Effector memory CD4-positive, alpha-beta T cell (primary cell): ENCODE measurements around the gene EEFSEC.

Experiments
- DNase-seq, 3 donors: peaks; one replicate each; pipeline ENCODE4 v3.0.0-alpha.2; 2020
- H3K27ac ChIP-seq: 2 replicates; pipeline ENCODE4 v1.7.0; 2013; ENCODE audit warnings: mild to moderate bottlenecking, low read length, moderate library complexity; ENCODE audit not compliant: insufficient read depth, poor library complexity, severe bottlenecking
- H3K27me3 ChIP-seq: replicated peaks from 2 replicates; pipeline ENCODE4 v1.7.0; 2013; ENCODE audit warnings: mild to moderate bottlenecking, low read length; ENCODE audit not compliant: insufficient read depth, control insufficient read depth, poor library complexity, severe bottlenecking
- H3K36me3 ChIP-seq: 2 replicates; pipeline ENCODE4 v1.7.0; 2013; ENCODE audit warnings: mild to moderate bottlenecking, low read length, moderate library complexity; ENCODE audit not compliant: control insufficient read depth, insufficient read depth
- H3K4me1 ChIP-seq: 2 replicates; pipeline ENCODE4 v1.7.0; 2013; ENCODE audit warnings: low read length, mild to moderate bottlenecking; ENCODE audit not compliant: control insufficient read depth, insufficient read depth, poor library complexity, severe bottlenecking
- H3K4me3 ChIP-seq: 2 replicates; pipeline ENCODE4 v1.7.0; 2013; ENCODE audit warnings: low read length, low read depth, mild to moderate bottlenecking; ENCODE audit not compliant: insufficient read depth, poor library complexity, severe bottlenecking
- H3K9me3 ChIP-seq: 2 replicates; pipeline ENCODE4 v1.7.0; 2013; ENCODE audit warnings: mild to moderate bottlenecking, low read length, moderate library complexity; ENCODE audit not compliant: control insufficient read depth

Gene EEFSEC

DNA sequence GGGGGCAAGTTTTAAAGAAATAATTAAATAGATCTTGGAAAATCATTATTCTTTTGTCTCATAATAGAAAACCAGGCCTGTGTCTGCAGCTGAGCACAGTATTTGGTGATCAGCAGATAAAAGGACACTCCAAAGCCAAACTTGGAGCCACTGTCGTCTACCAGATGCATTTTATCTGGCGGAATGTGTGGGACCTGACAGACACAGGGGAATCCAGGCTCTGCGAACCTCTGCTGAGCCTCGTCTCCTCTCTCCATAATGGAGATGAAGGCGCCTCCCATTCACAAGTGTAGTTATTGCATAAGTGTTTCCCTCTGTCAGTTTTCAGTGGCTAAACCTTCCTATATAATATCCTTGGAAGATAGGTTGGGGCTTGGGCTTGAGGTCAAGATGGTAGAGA lies 42.1 kb downstream of the EEFSEC start:
- no peak overlapping the region for H3K4me3 ChIP-seq
- H3K9me3 ChIP-seq, result no peaks in the 10 kb centered on the region
- no peaks in the 10 kb centered on the region for H3K36me3 ChIP-seq
- H3K27me3 ChIP-seq, result no peaks in the 10 kb centered on the region
- H3K4me1 ChIP-seq, result no peaks in the 10 kb centered on the region
- no peak overlapping the region for H3K27ac ChIP-seq
- DNase-seq, result no peak

DNA sequence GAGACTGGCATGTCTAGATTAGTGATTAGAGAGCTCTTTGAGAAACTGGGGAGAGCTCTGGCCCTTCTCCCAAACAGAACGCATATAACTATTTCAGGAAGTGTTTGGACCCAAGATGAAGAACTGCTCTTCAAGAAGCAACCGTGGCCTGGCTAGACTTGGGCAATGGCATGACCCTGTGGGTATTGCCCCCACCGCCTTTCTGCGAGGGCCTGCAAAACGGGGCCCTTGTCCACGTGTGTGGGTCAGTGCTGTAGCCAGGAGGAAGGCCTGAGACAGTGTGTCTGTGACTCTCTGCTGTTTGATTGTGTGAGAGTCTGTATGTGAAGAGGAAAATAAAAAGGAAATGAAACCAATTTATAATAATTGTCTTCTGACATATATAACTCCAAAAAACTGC lies 42.5 kb downstream of the EEFSEC start:
- no peak overlapping the region for H3K27ac ChIP-seq
- H3K4me3 ChIP-seq, result no peak overlapping the region
- DNase-seq, result no peak
- no peaks in the 10 kb centered on the region for H3K9me3 ChIP-seq
- H3K27me3 ChIP-seq, result no peaks in the 10 kb centered on the region
- H3K4me1 ChIP-seq, result no peaks in the 10 kb centered on the region
- no peaks in the 10 kb centered on the region for H3K36me3 ChIP-seq

- Histone ChIP-seq H3K4me3 (no peak overlapping the region), H3K27me3 (no peaks in the 10 kb centered on the region), H3K4me1 (no peaks in the 10 kb centered on the region), H3K36me3 (no peaks in the 10 kb centered on the region), H3K27ac (no peak overlapping the region), H3K9me3 (no peaks in the 10 kb centered on the region)
- DNase-seq, result no peak
Observed at GRCh38 chr3:128196647-128197046, 43.4 kb downstream of the EEFSEC start.

DNA sequence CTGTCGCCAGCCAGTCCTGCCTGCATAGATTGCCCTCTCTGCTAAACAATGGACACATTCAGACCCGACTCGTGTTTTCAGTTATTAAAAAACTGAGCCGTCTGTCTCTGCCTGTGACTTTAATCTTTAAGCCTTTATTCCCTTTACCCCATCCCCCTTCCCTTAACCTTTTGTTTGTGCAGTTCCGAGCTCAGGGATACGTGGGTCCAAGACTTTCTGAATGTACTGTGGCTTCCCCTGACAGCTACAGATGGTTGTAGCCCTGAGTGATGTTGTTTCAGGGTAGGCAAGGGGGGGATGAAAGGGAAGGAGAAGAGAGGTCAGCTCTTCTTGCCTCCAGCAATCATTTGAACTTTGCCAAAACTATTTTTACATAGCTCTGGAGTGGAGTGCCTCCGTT lies 44.6 kb downstream of the EEFSEC start:
- no peaks in the 10 kb centered on the region for H3K27me3 ChIP-seq
- H3K27ac ChIP-seq, result no peak overlapping the region
- no peaks in the 10 kb centered on the region for H3K36me3 ChIP-seq
- DNase-seq, result no peak
- H3K4me3 ChIP-seq, result no peak overlapping the region
- no peaks in the 10 kb centered on the region for H3K4me1 ChIP-seq
- no peaks in the 10 kb centered on the region for H3K9me3 ChIP-seq

DNA sequence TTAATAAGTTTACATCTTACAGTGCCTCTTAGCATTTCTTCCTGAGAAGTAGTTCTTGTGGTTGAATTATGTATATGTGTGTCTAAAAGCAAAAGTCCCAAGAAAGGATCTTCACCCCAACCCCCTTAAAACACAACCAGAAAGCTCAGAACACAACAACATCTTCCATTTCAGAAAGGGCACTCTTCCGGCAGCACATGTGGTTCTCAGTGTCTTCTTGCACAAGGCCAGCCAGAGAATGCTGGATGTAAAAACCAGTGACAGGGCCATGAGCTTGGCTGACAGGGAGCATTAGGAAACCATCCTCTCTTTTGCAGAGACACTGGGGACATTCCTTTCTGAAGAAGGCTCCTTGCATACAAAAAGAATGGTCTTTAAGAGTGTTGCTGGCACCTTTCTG lies 45.0 kb downstream of the EEFSEC start:
- H3K9me3 ChIP-seq, result no peaks in the 10 kb centered on the region
- no peaks in the 10 kb centered on the region for H3K36me3 ChIP-seq
- no peaks in the 10 kb centered on the region for H3K27me3 ChIP-seq
- no peak overlapping the region for H3K4me3 ChIP-seq
- no peak overlapping the region for H3K27ac ChIP-seq
- no peaks in the 10 kb centered on the region for H3K4me1 ChIP-seq
- no peak for DNase-seq

DNA sequence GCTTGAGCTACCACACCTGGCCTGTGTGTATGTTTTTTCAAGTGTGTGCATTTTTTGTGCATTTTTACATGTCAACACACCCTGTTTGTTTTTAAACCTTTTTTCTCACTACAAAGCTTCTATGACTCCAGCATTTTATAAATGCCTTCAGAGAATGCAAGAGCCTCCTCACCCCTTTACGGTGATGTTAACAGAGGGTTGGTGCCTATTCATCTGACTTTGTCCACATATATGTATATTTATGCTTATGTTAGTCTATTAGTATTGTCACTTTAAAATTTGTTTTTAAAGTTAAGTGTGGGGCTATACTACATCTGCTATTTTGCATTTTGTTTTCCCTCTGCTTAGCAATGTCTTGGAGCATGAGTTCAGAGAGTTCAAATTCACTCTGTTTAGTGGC lies 45.8 kb downstream of the EEFSEC start:
- no peaks in the 10 kb centered on the region for H3K4me1 ChIP-seq
- no peaks in the 10 kb centered on the region for H3K36me3 ChIP-seq
- H3K27me3 ChIP-seq, result no peaks in the 10 kb centered on the region
- no peaks in the 10 kb centered on the region for H3K9me3 ChIP-seq
- DNase-seq, result no peak
- no peak overlapping the region for H3K27ac ChIP-seq
- H3K4me3 ChIP-seq, result no peak overlapping the region

DNA sequence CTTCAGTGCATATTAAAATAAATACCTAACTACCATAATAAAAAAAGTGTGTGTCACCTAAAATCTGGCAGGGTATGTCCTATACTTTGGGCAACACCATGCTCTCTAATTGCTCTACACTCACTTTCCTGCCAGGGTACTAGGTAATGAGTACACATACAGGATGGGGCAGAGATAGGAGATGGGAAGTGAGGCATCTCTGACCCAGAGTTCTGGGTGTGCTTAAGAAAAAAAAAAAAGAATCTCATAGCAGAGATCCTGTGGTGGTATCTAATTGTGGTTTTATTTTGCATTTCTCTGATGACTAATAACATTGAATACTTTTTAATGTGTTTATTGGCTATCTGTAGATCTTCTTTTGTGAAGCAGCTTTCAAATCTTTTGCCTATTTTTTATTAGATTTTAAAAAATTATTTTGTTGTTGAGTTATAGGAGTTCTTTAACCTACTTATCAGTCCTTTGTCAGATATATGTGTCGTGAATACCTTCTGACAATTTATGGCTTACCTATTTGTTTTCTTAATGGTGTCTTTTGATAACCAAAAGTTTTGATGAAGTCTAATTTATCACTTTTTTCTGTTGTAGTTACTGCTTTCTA lies 48.0 kb downstream of the EEFSEC start:
- no peaks in the 10 kb centered on the region for H3K27me3 ChIP-seq
- DNase-seq, result no peak
- no peaks in the 10 kb centered on the region for H3K36me3 ChIP-seq
- H3K4me1 ChIP-seq, result no peaks in the 10 kb centered on the region
- H3K9me3 ChIP-seq, result no peaks in the 10 kb centered on the region
- H3K4me3 ChIP-seq, result no peak overlapping the region
- H3K27ac ChIP-seq, result no peak overlapping the region

DNA sequence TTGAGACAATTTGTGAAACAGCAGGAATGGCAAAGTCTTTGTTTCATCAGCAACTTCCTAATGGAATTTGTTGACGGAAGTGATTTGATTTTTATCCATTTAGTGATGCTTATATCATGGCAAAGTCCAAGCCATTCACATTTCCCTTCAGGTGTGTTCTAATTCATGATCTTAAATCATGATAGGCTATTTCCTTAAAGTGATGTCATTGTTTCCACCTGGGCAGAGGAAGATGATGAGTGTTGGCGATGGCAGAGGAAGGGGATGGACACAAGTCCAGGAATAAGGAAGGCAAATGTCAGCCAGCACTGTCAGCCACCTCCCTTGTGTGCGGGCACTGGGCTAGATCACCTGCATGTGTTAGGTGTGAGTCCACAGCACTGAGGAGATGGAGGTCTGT lies 49.9 kb downstream of the EEFSEC start:
- DNase-seq, result no peak

GRCh38 chr3:128205558-128206145 lies 52.4 kb downstream of the EEFSEC start:
- no peak for DNase-seq
- Histone ChIP-seq H3K27me3 (no peaks in the 10 kb centered on the region), H3K4me1 (no peaks in the 10 kb centered on the region), H3K9me3 (no peaks in the 10 kb centered on the region), H3K4me3 (no peak overlapping the region), H3K36me3 (no peaks in the 10 kb centered on the region), H3K27ac (no peak overlapping the region)

More for the DNA sequence above, 49.9 kb downstream of the EEFSEC start:
- no peaks in the 10 kb centered on the region for H3K9me3 ChIP-seq
- H3K36me3 ChIP-seq, result no peaks in the 10 kb centered on the region
- no peak overlapping the region for H3K27ac ChIP-seq
- H3K4me1 ChIP-seq, result no peaks in the 10 kb centered on the region
- no peak overlapping the region for H3K4me3 ChIP-seq
- H3K27me3 ChIP-seq, result no peaks in the 10 kb centered on the region

DNA sequence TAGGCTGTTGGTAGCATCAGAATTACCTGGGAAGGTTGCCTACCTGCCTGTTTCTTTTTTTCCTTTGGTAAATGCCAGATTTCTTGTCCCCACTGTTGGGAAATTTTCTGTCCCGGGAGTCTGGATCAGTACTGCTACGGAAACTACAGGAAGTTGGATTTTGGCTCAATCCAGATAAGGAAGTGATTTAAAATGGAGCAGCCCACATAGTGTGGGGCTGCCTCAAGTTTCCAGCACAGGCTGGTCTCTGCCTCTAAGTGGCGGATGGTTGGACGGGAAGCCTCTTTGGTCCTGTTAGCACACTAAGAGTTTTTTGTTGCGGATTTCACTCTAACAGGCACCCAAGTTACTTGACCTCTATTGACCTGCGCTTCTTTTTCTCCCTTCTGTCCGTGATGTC lies 54.7 kb downstream of the EEFSEC start:
- H3K27ac ChIP-seq, result no peak overlapping the region
- no peaks in the 10 kb centered on the region for H3K9me3 ChIP-seq
- H3K4me3 ChIP-seq, result no peak overlapping the region
- H3K27me3 ChIP-seq, result no peaks in the 10 kb centered on the region
- no peaks in the 10 kb centered on the region for H3K36me3 ChIP-seq
- H3K4me1 ChIP-seq, result no peaks in the 10 kb centered on the region
- no peak for DNase-seq
